Measurements from ENCODE around the gene PRKD2. TPM values are rescaled to one million over a fixed set of nuclear protein-coding genes. Genes with fewer than 3 reads are reported as not detected.

Gene PRKD2
- total and polyA plus RNA-seq, 3 donors from 2014 or later = 22.6 to 35.4 (median 25.6) TPM

GRCh38 chr19:46720503-46721239 is 3.8 kb upstream of the PRKD2 start:
- H3K4me3 ChIP-seq = no peak overlapping the region
- no peak overlapping the region for H3K27ac ChIP-seq
- intact Hi-C loops (cut with DNase I; ENCODE audit: low total_unique reads) = no loop called here
- H3K27me3 ChIP-seq = no peaks in the 10 kb centered on the region
- no peak for DNase-seq
- TF ChIP-seq POLR2A (IDR thresholded peaks at IDR 0.05) = no peak
- no peak for TF ChIP-seq CTCF (IDR thresholded peaks at IDR 0.05)
- no peaks in the 10 kb centered on the region for H3K9me3 ChIP-seq
- WGBS, 2 donors = 88 to 91% methylated on average over 5 to 21 of the region's 22 CpGs
- no peaks in the 10 kb centered on the region for H3K36me3 ChIP-seq (ENCODE audit: low read depth, missing control alignments)
- H3K4me1 ChIP-seq = peaks cover 6% of the 10 kb centered on the region

- no peaks in the 10 kb centered on the region for H3K27me3 ChIP-seq
- no peak overlapping the region for H3K4me3 ChIP-seq
- H3K27ac ChIP-seq = no peak overlapping the region
- no peaks in the 10 kb centered on the region for H3K9me3 ChIP-seq
- no peaks in the 10 kb centered on the region for H3K36me3 ChIP-seq (ENCODE audit: low read depth, missing control alignments)
- WGBS, 2 donors = 83 to 95% methylated on average over 11 to 22 of the region's 25 CpGs
- H3K4me1 ChIP-seq = peaks cover 12% of the 10 kb centered on the region
- intact Hi-C loops (cut with DNase I; ENCODE audit: low total_unique reads) = no loop called here
- DNase-seq = no peak
- TF ChIP-seq POLR2A (IDR thresholded peaks at IDR 0.05) (no peak), CTCF (IDR thresholded peaks at IDR 0.05) (no peak)
Observed at GRCh38 chr19:46719629-46720502, 3.0 kb upstream of the PRKD2 start.

- DNase-seq = no peak
- H3K27ac ChIP-seq = no peak overlapping the region
- 81 to 84% methylated on average over 15 of the region's 15 CpGs for WGBS, 2 donors
- H3K36me3 ChIP-seq (ENCODE audit: low read depth, missing control alignments) = no peaks in the 10 kb centered on the region
- intact Hi-C loops (cut with DNase I; ENCODE audit: low total_unique reads) = no loop called here
- no peak for TF ChIP-seq CTCF (IDR thresholded peaks at IDR 0.05)
- TF ChIP-seq POLR2A (IDR thresholded peaks at IDR 0.05) = no peak
- H3K4me1 ChIP-seq = peaks cover 15% of the 10 kb centered on the region
- no peaks in the 10 kb centered on the region for H3K9me3 ChIP-seq
- no peaks in the 10 kb centered on the region for H3K27me3 ChIP-seq
- no peak overlapping the region for H3K4me3 ChIP-seq
Observed at GRCh38 chr19:46718934-46719622, 2.2 kb upstream of the PRKD2 start.

GRCh38 chr19:46718157-46718933 is 1.4 kb upstream of the PRKD2 start:
- H3K4me3 ChIP-seq = no peak overlapping the region

More at GRCh38 chr19:46718157-46718933, 1.4 kb upstream of the PRKD2 start:
- no peak for DNase-seq
- intact Hi-C loops (cut with DNase I; ENCODE audit: low total_unique reads) = no loop called here
- peaks cover 20% of the 10 kb centered on the region for H3K4me1 ChIP-seq
- TF ChIP-seq POLR2A (IDR thresholded peaks at IDR 0.05) (no peak), CTCF (IDR thresholded peaks at IDR 0.05) (no peak)
- H3K36me3 ChIP-seq (ENCODE audit: low read depth, missing control alignments) = no peaks in the 10 kb centered on the region
- H3K27me3 ChIP-seq = no peaks in the 10 kb centered on the region
- no peaks in the 10 kb centered on the region for H3K9me3 ChIP-seq
- H3K27ac ChIP-seq = peak overlapping the region in 1 of 2 donors; percentile 89
- 56 to 58% methylated on average over 12 to 17 of the region's 17 CpGs for WGBS, 2 donors
